ENCODE measurements around the gene SNAP91. TPM values are rescaled to one million over a fixed set of nuclear protein-coding genes. Genes with fewer than 3 reads are reported as not detected.
"Not testable (repeated sequence)": the region's sequence is repeated elsewhere in the genome, so short reads cannot be mapped to it uniquely, and the experiment has no call there.

Gene SNAP91
- not detected for total RNA-seq

DNA sequence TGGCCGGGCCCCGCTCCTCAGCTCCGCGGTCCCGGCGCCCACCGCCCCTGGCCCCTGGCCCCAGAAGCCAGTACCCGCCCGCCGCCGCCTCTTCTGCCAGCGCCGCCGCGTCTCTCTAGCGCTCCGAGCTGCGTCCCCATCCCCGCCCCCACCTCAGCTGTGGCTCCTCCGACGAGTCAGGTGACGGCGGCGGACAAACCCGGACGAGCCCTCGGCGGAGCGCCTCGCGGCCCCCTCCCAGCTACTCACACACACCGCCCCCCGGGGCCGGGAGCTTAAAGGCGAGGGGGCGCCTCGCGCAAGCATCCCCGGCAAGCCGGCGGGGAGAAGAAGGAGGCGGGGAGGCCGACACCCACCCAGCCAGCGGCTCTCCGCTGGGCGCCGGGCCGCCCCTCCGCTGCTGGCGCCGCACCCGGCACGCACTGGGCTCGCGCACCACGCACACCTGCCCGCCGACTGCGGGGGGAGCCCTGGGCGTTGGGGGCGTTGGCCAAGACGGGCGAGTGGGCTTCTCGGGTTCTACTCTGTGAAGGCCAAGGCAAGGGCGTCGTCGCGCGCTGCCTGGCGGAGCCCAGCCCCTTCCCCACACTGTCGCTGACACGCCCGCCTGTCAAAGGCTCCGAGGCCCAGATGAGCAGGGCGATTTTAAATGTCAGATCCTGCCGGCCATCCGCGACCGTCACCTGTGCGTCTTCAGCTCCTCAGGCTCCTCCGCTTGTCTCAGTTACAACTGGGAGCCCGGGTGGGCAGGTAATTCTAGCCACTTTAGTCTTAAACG lies at the start of gene SNAP91:
SNAP91 (minus strand) TSS at position 132 of the 778 bp plus-strand sequence. CDS start 1,174 bp downstream, outside the sequence.
- DNase-seq (ENCODE audit: low spot score in 2 of 2) = no peak
- no peak for TF ChIP-seq CTCF (IDR thresholded peaks at IDR 0.05)
- no peak for TF ChIP-seq POLR2A (IDR thresholded peaks at IDR 0.05)
- intact Hi-C loops (cut with DNase I; ENCODE audit: low total_unique reads) = no loop called here
- 0 to 1% methylated on average over 8 to 21 of the region's 83 CpGs for WGBS, 2 donors
- H3K4me3 ChIP-seq (ENCODE audit: low read depth, poor library complexity, severe bottlenecking) = peak within 1 kb of the TSS; percentile 29

GRCh38 chr6:83758533-83758932 lies 49.6 kb upstream of the SNAP91 start:
- DNase-seq (ENCODE audit: low spot score in 2 of 2) = no peak
- intact Hi-C loops (cut with DNase I; ENCODE audit: low total_unique reads) = no loop called here
- TF ChIP-seq POLR2A (IDR thresholded peaks at IDR 0.05) (no peak), CTCF (IDR thresholded peaks at IDR 0.05) (no peak)
- no peak overlapping the region for H3K4me3 ChIP-seq (ENCODE audit: low read depth, poor library complexity, severe bottlenecking)

DNA sequence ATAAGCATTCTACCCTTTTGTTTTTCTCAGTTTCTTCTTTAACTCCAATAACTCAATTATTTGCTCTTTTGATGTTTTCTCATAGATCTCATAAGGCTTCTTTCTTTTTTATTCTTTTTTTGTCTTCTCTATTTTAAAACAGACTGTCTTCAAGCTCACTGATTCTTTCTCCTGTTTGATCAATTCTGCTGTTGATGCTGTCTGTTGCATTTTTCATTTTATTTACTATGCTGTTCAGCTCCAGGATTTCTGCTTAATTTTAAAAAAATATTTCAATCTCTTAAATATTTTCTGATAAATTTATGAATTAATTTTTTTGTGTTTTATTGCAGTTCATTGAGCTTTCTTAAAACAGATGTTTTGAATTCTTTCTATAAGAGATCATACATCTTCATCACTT lies 48.1 kb upstream of the SNAP91 start:
- H3K4me3 ChIP-seq (ENCODE audit: low read depth, poor library complexity, severe bottlenecking) = no peak overlapping the region
- no peak for DNase-seq (ENCODE audit: low spot score in 2 of 2)
- TF ChIP-seq POLR2A (IDR thresholded peaks at IDR 0.05) (no peak), CTCF (IDR thresholded peaks at IDR 0.05) (no peak)
- intact Hi-C loops (cut with DNase I; ENCODE audit: low total_unique reads) = no loop called here

DNA sequence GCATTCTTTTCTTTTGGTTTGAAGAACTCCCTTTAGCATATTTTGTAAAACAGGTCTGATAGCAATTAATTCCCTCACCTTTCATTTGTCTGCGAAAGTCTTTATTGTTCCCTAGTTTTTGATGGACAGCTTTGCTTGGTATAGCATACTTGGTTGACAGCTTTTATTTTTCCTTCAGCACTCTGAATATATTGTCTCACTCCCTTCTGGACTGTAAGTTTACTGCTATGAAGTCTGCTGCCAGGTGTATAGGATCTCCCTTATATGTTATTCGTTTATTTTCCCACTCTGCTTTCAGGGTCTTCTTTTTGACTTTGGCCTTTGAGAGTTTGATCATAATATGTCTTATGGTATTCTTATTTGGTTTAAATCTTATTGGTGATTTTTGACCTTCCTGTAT lies 47.7 kb upstream of the SNAP91 start:
- no peak overlapping the region for H3K4me3 ChIP-seq (ENCODE audit: low read depth, poor library complexity, severe bottlenecking)
- WGBS, 2 donors = 82 to 89% methylated on average over 2 of the region's 2 CpGs
- intact Hi-C loops (cut with DNase I; ENCODE audit: low total_unique reads) = no loop called here
- DNase-seq (ENCODE audit: low spot score in 2 of 2) = no peak
- TF ChIP-seq CTCF (IDR thresholded peaks at IDR 0.05) (no peak), POLR2A (IDR thresholded peaks at IDR 0.05) (no peak)

GRCh38 chr6:83752375-83752774 lies 43.5 kb upstream of the SNAP91 start:
- DNase-seq (ENCODE audit: low spot score in 2 of 2); H3K4me3 ChIP-seq (ENCODE audit: low read depth, poor library complexity, severe bottlenecking); intact Hi-C loops (cut with DNase I; ENCODE audit: low total_unique reads): not testable (repeated sequence)
- 79 to 88% methylated on average over 5 of the region's 5 CpGs for WGBS, 2 donors

GRCh38 chr6:83741089-83741488 lies 32.2 kb upstream of the SNAP91 start:
- no peak overlapping the region for H3K4me3 ChIP-seq (ENCODE audit: low read depth, poor library complexity, severe bottlenecking)
- WGBS, 2 donors = 75 to 80% methylated on average over 4 of the region's 4 CpGs
- no peak for TF ChIP-seq POLR2A (IDR thresholded peaks at IDR 0.05)
- TF ChIP-seq CTCF (IDR thresholded peaks at IDR 0.05) = no peak
- DNase-seq (ENCODE audit: low spot score in 2 of 2) = no peak
- intact Hi-C loops (cut with DNase I; ENCODE audit: low total_unique reads) = no loop called here

All from lower leg skin (tissue), 4 donors.